Stomach (tissue), 9 donors: Measurements from ENCODE around the gene LRCH3. TPM values are rescaled to one million over a fixed set of nuclear protein-coding genes. Genes with fewer than 3 reads are reported as not detected.
"Not testable (repeated sequence)": the region's sequence is repeated elsewhere in the genome, so short reads cannot be mapped to it uniquely, and the experiment has no call there.

Experiments
- DNase-seq, 2 donors: peaks; one replicate each; pipeline versions ENCODE4 v3.0.0 to v3.0.0-alpha.2; 2013 to 2019
- H3K27ac ChIP-seq, 5 donors: fragments of 200-600 bp in 4 of 5; sonication (generic) in 4 of 5; one replicate each; pipeline ENCODE4 v1.5.1; 2013 to 2019; ENCODE audit warnings: mild to moderate bottlenecking in 1 of 5, moderate library complexity in 1 of 5
- H3K27me3 ChIP-seq, 3 donors: fragments of 200-600 bp; sonication (generic); one replicate each; pipeline ENCODE4 v1.5.1; 2017 to 2019; ENCODE audit warnings: mixed run types in 1 of 3
- H3K36me3 ChIP-seq, 4 donors: fragments of 200-600 bp; sonication (generic); 1 replicate in 3 of 4; 2 replicates in 1 of 4; pipeline ENCODE4 v1.5.1; 2016 to 2019
- H3K4me1 ChIP-seq, 4 donors: fragments of 200-600 bp; sonication (generic); one replicate each; pipeline ENCODE4 v1.5.1; 2016 to 2019
- H3K4me3 ChIP-seq, 4 donors: fragments of 200-600 bp; sonication (generic) in 3 of 4; one replicate each; pipeline ENCODE4 v1.5.1; 2016 to 2019; ENCODE audit warnings: mild to moderate bottlenecking in 1 of 4
- H3K9me3 ChIP-seq, 4 donors: fragments of 200-600 bp; sonication (generic); one replicate each; pipeline ENCODE4 v1.5.1; 2016 to 2019
- EP300 ChIP-seq: sonication (generic); formaldehyde crosslinking; IDR thresholded peaks from one replicate; pipeline ENCODE4 v1.6.1; 2017; ENCODE audit warnings: antibody characterized with exemption
- POLR2A ChIP-seq, 4 donors: fragments of 450-650 bp; IDR thresholded peaks; one replicate each; pipeline ENCODE4 v1.6.1; 2016; ENCODE audit warnings: antibody characterized with exemption in 4 of 4, control low read depth in 2 of 4, mild to moderate bottlenecking in 1 of 4, moderate library complexity in 1 of 4
- POLR2AphosphoS5 ChIP-seq, 3 donors: sonication (generic); formaldehyde crosslinking; IDR thresholded peaks; one replicate each; pipeline ENCODE4 v1.6.1; 2016; ENCODE audit warnings: antibody characterized with exemption in 3 of 3
- WGBS, 5 donors: extraction: QIAGEN DNeasy Blood & Tissue Kit in 3 of 5; methylation state at CpG; one replicate each; pipeline versions ENCODE4 v1.1.5 to v1.1.7; 2013 to 2018; 5-methylcytosine and 5-hydroxymethylcytosine counted together
- intact Hi-C: fragments of 100-400 bp; cut with DNase I; formaldehyde crosslinking; loops from one replicate; pipeline ENCODE4 v1.15.1; 2023; ENCODE audit warnings: low total_unique reads
- polyA plus RNA-seq, 3 donors: library from polyadenylated mRNA; stranded (reverse); fragments of 200-250 nt; gene quantifications; one replicate each; pipeline ENCODE4 v1.2.3, GENCODE V29; 2013
- total RNA-seq, 5 donors: library from RNA; depleted of rRNA; stranded (reverse); fragments of >200 nt; gene quantifications; one replicate each; pipeline versions ENCODE4 v1.1.0 to v1.2.3, GENCODE V29; 2014 to 2016
- TF ChIP-seq, protein P1 (sequence below), 7 experiments: fragments of 450-650 bp in 4 of 7; fragments of 200-600 bp in 3 of 7; sonication (generic) in 3 of 7; IDR thresholded peaks; one replicate each; pipeline ENCODE4 v1.5.1; 2016 to 2019; ENCODE audit warnings: antibody characterized with exemption in 7 of 7, control low read depth in 2 of 7, mild to moderate bottlenecking in 1 of 7
- donor health status: healthy with polysubstance abuse.
- donor health status: Bipolar disorder and iron deficiency.
- donor health status: healthy.

LRCH3 gene
- total and polyA plus RNA-seq, 8 donors: 5.9 to 117 (median 36.7) TPM

GRCh38 chr3:197883541-197883940, 92.5 kb downstream of the LRCH3 start:
- no peak for TF ChIP-seq EP300
- TF ChIP-seq POLR2A (IDR thresholded peaks at IDR 0.05): no peak
- TF ChIP-seq POLR2AphosphoS5 (IDR thresholded peaks at IDR 0.05): no peak
- TF ChIP-seq, protein P1, sequence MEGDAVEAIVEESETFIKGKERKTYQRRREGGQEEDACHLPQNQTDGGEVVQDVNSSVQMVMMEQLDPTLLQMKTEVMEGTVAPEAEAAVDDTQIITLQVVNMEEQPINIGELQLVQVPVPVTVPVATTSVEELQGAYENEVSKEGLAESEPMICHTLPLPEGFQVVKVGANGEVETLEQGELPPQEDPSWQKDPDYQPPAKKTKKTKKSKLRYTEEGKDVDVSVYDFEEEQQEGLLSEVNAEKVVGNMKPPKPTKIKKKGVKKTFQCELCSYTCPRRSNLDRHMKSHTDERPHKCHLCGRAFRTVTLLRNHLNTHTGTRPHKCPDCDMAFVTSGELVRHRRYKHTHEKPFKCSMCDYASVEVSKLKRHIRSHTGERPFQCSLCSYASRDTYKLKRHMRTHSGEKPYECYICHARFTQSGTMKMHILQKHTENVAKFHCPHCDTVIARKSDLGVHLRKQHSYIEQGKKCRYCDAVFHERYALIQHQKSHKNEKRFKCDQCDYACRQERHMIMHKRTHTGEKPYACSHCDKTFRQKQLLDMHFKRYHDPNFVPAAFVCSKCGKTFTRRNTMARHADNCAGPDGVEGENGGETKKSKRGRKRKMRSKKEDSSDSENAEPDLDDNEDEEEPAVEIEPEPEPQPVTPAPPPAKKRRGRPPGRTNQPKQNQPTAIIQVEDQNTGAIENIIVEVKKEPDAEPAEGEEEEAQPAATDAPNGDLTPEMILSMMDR (IDR thresholded peaks at IDR 0.05): no peak
- no peaks in the 10 kb centered on the region for H3K9me3 ChIP-seq
- no peak overlapping the region for H3K27ac ChIP-seq
- H3K4me3 ChIP-seq: no peak overlapping the region
- peaks cover 28 to 66% (median 54%) of the 10 kb centered on the region in 4 donors for H3K36me3 ChIP-seq
- intact Hi-C loops: no loop called here
- no peaks in the 10 kb centered on the region for H3K27me3 ChIP-seq
- 75 to 86% (median 79%) methylated on average over 5 of the region's 5 CpGs for WGBS, 5 donors
- no peak for DNase-seq
- peaks cover 0 to 4% (median 0%) of the 10 kb centered on the region in 4 donors for H3K4me1 ChIP-seq

- H3K4me3 ChIP-seq, H3K9me3 ChIP-seq, H3K27me3 ChIP-seq, intact Hi-C loops, H3K4me1 ChIP-seq, H3K27ac ChIP-seq, DNase-seq: not testable (repeated sequence)
- peaks cover 27 to 66% (median 56%) of the 10 kb centered on the region in 4 donors for H3K36me3 ChIP-seq
- 92 to 98% (median 98%) methylated on average over 17 of the region's 17 CpGs for WGBS, 5 donors
Measured at GRCh38 chr3:197884330-197884729, 93.3 kb downstream of the LRCH3 start.

DNA sequence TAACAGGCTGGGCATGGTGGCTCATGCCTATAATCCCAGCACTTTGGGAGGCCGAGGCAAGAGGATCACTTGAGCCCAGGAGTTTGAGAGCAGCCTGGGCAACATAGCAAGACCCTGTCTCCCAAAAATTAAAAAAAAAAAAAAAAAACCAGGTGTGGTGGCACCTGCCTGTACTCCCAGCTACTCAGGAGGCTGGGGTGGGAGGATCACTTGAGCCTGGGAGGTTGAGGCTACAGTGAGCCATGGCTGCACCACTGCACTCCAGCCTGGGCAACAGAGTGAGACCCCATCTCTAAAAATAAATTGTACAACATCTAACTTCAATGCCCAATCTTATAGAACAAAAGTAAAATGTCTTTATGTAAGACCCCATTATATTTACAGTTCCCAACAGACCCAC, 95.0 kb downstream of the LRCH3 start:
- peaks cover 24 to 64% (median 56%) of the 10 kb centered on the region in 4 donors for H3K36me3 ChIP-seq
- 90 to 100% (median 96%) methylated on average over 1 of the region's 1 CpG for WGBS, 5 donors
- intact Hi-C loops, H3K27ac ChIP-seq, H3K4me3 ChIP-seq, H3K4me1 ChIP-seq, DNase-seq, H3K27me3 ChIP-seq, H3K9me3 ChIP-seq: not testable (repeated sequence)

DNA sequence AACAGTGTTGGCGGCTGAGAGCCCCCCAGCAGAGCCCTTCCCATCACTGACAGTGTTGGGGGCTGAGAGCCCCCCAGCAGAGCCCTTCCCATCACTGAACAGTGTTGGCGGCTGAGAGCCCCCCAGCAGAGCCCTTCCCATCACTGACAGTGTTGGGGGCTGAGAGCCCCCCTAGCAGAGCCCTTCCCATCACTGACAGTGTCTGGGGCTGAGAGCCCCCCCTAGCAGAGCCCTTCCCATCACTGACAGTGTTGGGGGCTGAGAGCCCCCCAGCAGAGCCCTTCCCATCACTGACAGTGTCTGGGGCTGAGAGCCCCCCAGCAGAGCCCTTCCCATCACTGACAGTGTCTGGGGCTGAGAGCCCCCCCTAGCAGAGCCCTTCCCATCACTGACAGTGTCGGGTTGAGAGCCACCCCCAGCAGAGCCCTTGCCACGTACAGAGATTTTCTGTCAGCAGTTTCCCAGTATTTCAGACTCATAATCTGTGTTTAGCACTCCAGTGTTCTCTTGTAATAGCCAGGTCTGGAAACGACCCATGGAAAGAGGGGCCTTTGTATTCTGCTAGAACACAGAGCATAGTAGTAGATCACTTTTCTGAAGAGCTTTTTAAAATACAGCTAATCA, 96.5 kb downstream of the LRCH3 start:
- H3K4me1 ChIP-seq, H3K27ac ChIP-seq, H3K4me3 ChIP-seq, H3K27me3 ChIP-seq, H3K9me3 ChIP-seq, intact Hi-C loops, DNase-seq: not testable (repeated sequence)
- 62 to 77% (median 72%) methylated on average over 3 to 5 of the region's 5 CpGs for WGBS, 5 donors
- peaks cover 16 to 52% (median 47%) of the 10 kb centered on the region in 4 donors for H3K36me3 ChIP-seq

- H3K27ac ChIP-seq: no peak overlapping the region
- peaks cover 15 to 45% (median 42%) of the 10 kb centered on the region in 4 donors for H3K36me3 ChIP-seq
- intact Hi-C loops: no loop called here
- no peaks in the 10 kb centered on the region for H3K4me1 ChIP-seq
- no peak overlapping the region for H3K4me3 ChIP-seq
- no peak for TF ChIP-seq POLR2AphosphoS5 (IDR thresholded peaks at IDR 0.05)
- TF ChIP-seq, protein P1 (IDR thresholded peaks at IDR 0.05): no peak
- TF ChIP-seq POLR2A (IDR thresholded peaks at IDR 0.05): no peak
- TF ChIP-seq EP300: no peak
- WGBS, 5 donors: 90 to 97% (median 94%) methylated on average over 1 of the region's 1 CpG
- no peak for DNase-seq
- no peaks in the 10 kb centered on the region for H3K9me3 ChIP-seq
- no peaks in the 10 kb centered on the region for H3K27me3 ChIP-seq
Measured at GRCh38 chr3:197888511-197888910, 97.5 kb downstream of the LRCH3 start.

GRCh38 chr3:197889204-197889930, 98.3 kb downstream of the LRCH3 start:
- no peak overlapping the region for H3K27ac ChIP-seq
- 85 to 94% (median 90%) methylated on average over 9 of the region's 9 CpGs for WGBS, 5 donors
- H3K9me3 ChIP-seq: no peaks in the 10 kb centered on the region
- intact Hi-C loops: no loop called here
- peak in 1 of 2 donors; percentile 42 for DNase-seq
- no peaks in the 10 kb centered on the region for H3K4me1 ChIP-seq
- peaks cover 6 to 37% (median 34%) of the 10 kb centered on the region in 4 donors for H3K36me3 ChIP-seq
- no peaks in the 10 kb centered on the region for H3K27me3 ChIP-seq
- no peak for TF ChIP-seq POLR2A (IDR thresholded peaks at IDR 0.05)
- TF ChIP-seq EP300: no peak
- TF ChIP-seq POLR2AphosphoS5 (IDR thresholded peaks at IDR 0.05): no peak
- TF ChIP-seq, protein P1 (IDR thresholded peaks at IDR 0.05): no peak
- H3K4me3 ChIP-seq: no peak overlapping the region
